Ishikawa (cell line): ENCODE results near the gene FAM32A.

Source experiments
- CEBPB ChIP-seq: IDR thresholded peaks from 2 replicates; pipeline ENCODE4 v1.6.1; 2012
- CREB1 ChIP-seq: IDR thresholded peaks from 2 replicates; pipeline ENCODE4 v1.6.1; 2012; ENCODE audit warnings: low read depth
- EGR1 ChIP-seq: IDR thresholded peaks from 2 replicates; pipeline ENCODE4 v1.6.1; 2012
- EP300 ChIP-seq: IDR thresholded peaks from 2 replicates; pipeline ENCODE4 v1.6.1; 2012; ENCODE audit warnings: borderline replicate concordance
- FOXM1 ChIP-seq: IDR thresholded peaks from 2 replicates; pipeline ENCODE4 v1.6.1; 2012; ENCODE audit warnings: low read depth, borderline replicate concordance
- MAX ChIP-seq: IDR thresholded peaks from 2 replicates; pipeline ENCODE4 v1.6.1; 2012
- NFIC ChIP-seq: IDR thresholded peaks from 2 replicates; pipeline ENCODE4 v1.6.1; 2012
- RAD21 ChIP-seq: IDR thresholded peaks from 2 replicates; pipeline ENCODE4 v1.6.1; 2012; ENCODE audit warnings: low read depth
- REST ChIP-seq: IDR thresholded peaks from 2 replicates; pipeline ENCODE4 v1.6.1; 2012; ENCODE audit warnings: low read depth, mild to moderate bottlenecking
- TAF1 ChIP-seq: IDR thresholded peaks from 2 replicates; pipeline ENCODE4 v1.6.1; 2012; ENCODE audit warnings: low read depth, mild to moderate bottlenecking
- TCF12 ChIP-seq: IDR thresholded peaks from 2 replicates; pipeline ENCODE4 v1.6.1; 2012; ENCODE audit warnings: low read depth
- TEAD4 ChIP-seq: IDR thresholded peaks from 2 replicates; pipeline ENCODE4 v1.6.1; 2012
- USF1 ChIP-seq: IDR thresholded peaks from 2 replicates; pipeline ENCODE4 v1.6.1; 2012
- YY1 ChIP-seq: IDR thresholded peaks from 2 replicates; pipeline ENCODE4 v1.6.1; 2012; ENCODE audit warnings: low read depth
- ZBTB7A ChIP-seq: IDR thresholded peaks from 2 replicates; pipeline ENCODE4 v1.6.1; 2012; ENCODE audit warnings: low read depth

The FAM32A gene

GRCh38 chr19:16222806-16223205, 37.6 kb downstream of the FAM32A start:
- no peak for TF ChIP-seq USF1
- no peak for TF ChIP-seq EP300
- no peak for TF ChIP-seq YY1
- no peak for TF ChIP-seq CEBPB
- TF ChIP-seq FOXM1: no peak
- TF ChIP-seq TCF12: no peak
- TF ChIP-seq EGR1: no peak
- no peak for TF ChIP-seq CREB1
- TF ChIP-seq REST: no peak

- TF ChIP-seq CREB1 (no peak), TEAD4 (no peak), ZBTB7A (no peak), EP300 (no peak), USF1 (no peak), REST (no peak), YY1 (no peak), TAF1 (no peak), CEBPB (no peak), RAD21 (no peak), TCF12 (no peak), MAX (no peak), FOXM1 (no peak), NFIC (no peak), EGR1 (no peak)
Observed at GRCh38 chr19:16223746-16224145, 38.5 kb downstream of the FAM32A start.

- TF ChIP-seq TAF1: no peak
Observed at GRCh38 chr19:16224293-16225045, 39.3 kb downstream of the FAM32A start.

GRCh38 chr19:16225279-16226183, 40.3 kb downstream of the FAM32A start:
- TF ChIP-seq MAX (no peak), FOXM1 (no peak), EGR1 (no peak), USF1 (no peak), RAD21 (no peak), TAF1 (no peak), CEBPB (no peak), REST (no peak), ZBTB7A (no peak), TCF12 (no peak)
